Measurements from ENCODE around the gene USP7. TPM values are rescaled to one million over a fixed set of nuclear protein-coding genes. Genes with fewer than 3 reads are reported as not detected.
"Not testable (repeated sequence)": the region's sequence is repeated elsewhere in the genome, so short reads cannot be mapped to it uniquely, and the experiment has no call there.

Gene USP7
- total and polyA plus RNA-seq, 9 donors = 28.1 to 104 (median 86.3) TPM

GRCh38 chr16:8872967-8873865, 90.5 kb downstream of the USP7 start:
- Histone ChIP-seq H3K9me3 (no peaks in the 10 kb centered on the region), H3K27me3 (no peaks in the 10 kb centered on the region), H3K4me1 (ENCODE audit: insufficient read depth) (peaks cover 3% of the 10 kb centered on the region), H3K4me3 (no peak overlapping the region), H3K27ac (no peak overlapping the region), H3K36me3 (no peaks in the 10 kb centered on the region)
- DNase-seq = no peak
- intact Hi-C loops (cut with DNase I) = loop anchor here in 1 of 4 donors (5.0 kb wide), 1 partner anchor 76 kb away; the partner anchor contains the start of genes PMM2 and TMEM186
- TF ChIP-seq POLR2A (IDR thresholded peaks at IDR 0.05) (no peak), CTCF (IDR thresholded peaks at IDR 0.05) (no peak), EP300 (IDR thresholded peaks at IDR 0.05) (no peak)
- 88 to 91% (median 91%) methylated on average over 22 of the region's 22 CpGs for WGBS, 3 donors

- no peaks in the 10 kb centered on the region for H3K27me3 ChIP-seq
- no peaks in the 10 kb centered on the region for H3K9me3 ChIP-seq
- peaks cover 3% of the 10 kb centered on the region for H3K4me1 ChIP-seq (ENCODE audit: insufficient read depth)
- H3K4me3 ChIP-seq = no peak overlapping the region
- H3K36me3 ChIP-seq = no peaks in the 10 kb centered on the region
- H3K27ac ChIP-seq = no peak overlapping the region
- no peak for DNase-seq
- no peak for TF ChIP-seq CTCF (IDR thresholded peaks at IDR 0.05)
- no peak for TF ChIP-seq EP300 (IDR thresholded peaks at IDR 0.05)
- TF ChIP-seq POLR2A (IDR thresholded peaks at IDR 0.05) = no peak
- WGBS, 3 donors = 88 to 95% (median 91%) methylated on average over 5 of the region's 5 CpGs
- intact Hi-C loops (cut with DNase I) = loop anchor here in 1 of 4 donors (5.0 kb wide), 1 partner anchor 75 kb away; the partner anchor contains the start of genes PMM2 and TMEM186
Measured at GRCh38 chr16:8872071-8872470, 91.6 kb downstream of the USP7 start.

GRCh38 chr16:8869988-8870241, 93.8 kb downstream of the USP7 start:
- WGBS, 3 donors = 94 to 96% (median 95%) methylated on average over 10 of the region's 10 CpGs
- intact Hi-C loops (cut with DNase I) = loop anchor here in 1 of 4 donors (5.0 kb wide), 2 partner anchors 73 to 237 kb away; partner anchors contain the start of genes PMM2 and TMEM186
- not testable (repeated sequence) for H3K4me1 ChIP-seq (ENCODE audit: insufficient read depth); DNase-seq; H3K9me3 ChIP-seq; H3K36me3 ChIP-seq; H3K27me3 ChIP-seq; H3K4me3 ChIP-seq
- peak overlapping the region in 1 of 2 donors; percentile 88 for H3K27ac ChIP-seq

- H3K4me1 ChIP-seq (ENCODE audit: insufficient read depth) = peaks cover 12% of the 10 kb centered on the region
- peak in 2 of 5 donors; percentile 50 to 51 for DNase-seq
- no peaks in the 10 kb centered on the region for H3K9me3 ChIP-seq
- no peaks in the 10 kb centered on the region for H3K27me3 ChIP-seq
- H3K27ac ChIP-seq = peak overlapping the region in 1 of 2 donors; percentile 88
- TF ChIP-seq CTCF (IDR thresholded peaks at IDR 0.05) = no peak
- intact Hi-C loops (cut with DNase I) = loop anchor here in 1 of 4 donors (5.0 kb wide), 1 partner anchor 238 kb away; no protein-coding TSS in a partner anchor
- H3K36me3 ChIP-seq = no peaks in the 10 kb centered on the region
- 25 to 31% (median 29%) methylated on average over 37 of the region's 37 CpGs for WGBS, 3 donors
- H3K4me3 ChIP-seq = peak overlapping the region; percentile 81
Measured at GRCh38 chr16:8869212-8869987, 94.3 kb downstream of the USP7 start.

All from ovary (tissue), 9 donors.